Mesenteric fat pad (tissue), 1 donor: ENCODE results near the gene OR2T27. TPM values are rescaled to one million over a fixed set of nuclear protein-coding genes. Genes with fewer than 3 reads are reported as not detected.
"Not testable (repeated sequence)": the region's sequence is repeated elsewhere in the genome, so short reads cannot be mapped to it uniquely, and the experiment has no call there.

Experiments used
- DNase-seq: peaks from one replicate; pipeline ENCODE4 v3.0.0-alpha.2; 2020; ENCODE audit warnings: low spot score
- total RNA-seq: library from RNA; stranded (reverse); fragmentation: NEBNext Ultra II Directional; extraction: Animal tissue kit (Norgen Biotek cat#: 25700); gene quantifications from one replicate; pipeline ENCODE4 v1.2.1, GENCODE V29; 2021
- donor health status: DM: yes; HTN: yes; CAD: no.

OR2T27 gene
- total RNA-seq, 1 donor from 2014 or later: not detected

GRCh38 chr1:248640906-248641305 lies 14.4 kb downstream of the OR2T27 start:
- not testable (repeated sequence) for DNase-seq

GRCh38 chr1:248639652-248640051 lies 15.7 kb downstream of the OR2T27 start:
- not testable (repeated sequence) for DNase-seq

GRCh38 chr1:248636612-248637011 lies 18.7 kb downstream of the OR2T27 start:
- not testable (repeated sequence) for DNase-seq

GRCh38 chr1:248634991-248635390 lies 20.3 kb downstream of the OR2T27 start, which contains the start of gene OR2T11:
Gene OR2T11 (minus strand): TSS chr1:248635091. CDS start chr1:248627128, 7,963 bp downstream.
- DNase-seq: not testable (repeated sequence)

GRCh38 chr1:248631354-248632008 lies 23.8 kb downstream of the OR2T27 start:
- no peak for DNase-seq

- no peak for DNase-seq
These were observed 24.8 kb downstream of the OR2T27 start for GRCh38 chr1:248630551-248630950.

DNA sequence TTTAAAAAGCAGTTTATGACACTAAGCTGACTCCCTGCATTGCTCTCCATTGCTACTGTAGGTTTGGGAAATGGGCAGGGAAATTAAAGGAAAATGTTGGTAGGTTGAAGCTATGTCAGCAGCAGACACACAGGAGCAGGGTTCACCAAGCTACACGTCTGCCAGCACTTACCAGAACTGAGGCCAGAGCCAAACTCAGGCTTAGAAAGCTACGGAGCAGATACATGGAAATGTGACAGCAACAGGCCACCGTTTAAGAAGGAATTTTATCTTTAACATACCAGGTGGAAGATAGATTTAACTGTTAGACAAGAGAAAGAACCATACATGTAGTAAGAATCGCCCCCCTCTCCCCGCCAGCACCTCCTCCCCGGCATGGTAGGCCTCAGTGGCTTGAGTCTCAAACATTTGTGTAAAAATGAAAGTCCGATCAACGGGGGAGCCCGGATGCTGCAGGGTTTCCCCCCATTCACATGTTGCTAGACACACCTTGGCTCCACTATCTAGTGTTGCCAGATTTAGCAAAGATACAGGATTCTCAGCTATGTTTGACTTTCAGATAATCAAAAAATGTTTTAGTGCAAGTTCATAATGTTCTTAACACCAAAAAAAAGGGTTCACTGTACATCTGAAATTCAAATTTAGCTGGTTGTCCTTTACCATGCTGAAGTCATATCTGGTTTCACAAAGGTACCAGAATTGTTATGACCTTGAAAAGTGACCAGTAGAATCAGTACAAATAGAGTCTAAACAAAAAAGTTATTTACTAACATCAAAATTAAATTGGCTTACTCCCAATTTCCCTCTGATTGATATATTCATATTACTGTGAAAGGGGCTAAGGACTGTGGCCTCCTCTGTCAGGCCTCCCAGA lies 27.1 kb downstream of the OR2T27 start:
- DNase-seq: no peak

DNA sequence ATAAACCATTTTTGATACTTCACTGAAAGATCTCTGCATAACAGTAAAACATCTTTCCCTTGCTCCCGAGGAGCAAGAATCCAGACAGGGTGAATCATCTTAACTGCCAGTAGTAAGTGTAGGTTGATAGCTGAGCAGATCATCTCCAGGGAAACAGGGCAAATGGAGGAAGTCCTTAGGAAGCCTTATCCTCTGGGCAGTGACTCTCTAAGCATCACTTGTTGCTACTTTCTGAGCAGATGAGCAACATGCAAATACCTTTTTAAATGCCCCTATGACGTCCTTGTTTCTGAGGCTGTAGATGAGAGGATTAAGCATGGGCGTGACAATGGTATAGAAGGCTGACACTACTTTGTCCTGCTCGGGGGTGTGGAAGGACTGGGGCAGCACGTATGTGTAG lies 29.4 kb downstream of the OR2T27 start:
- DNase-seq: no peak

DNA sequence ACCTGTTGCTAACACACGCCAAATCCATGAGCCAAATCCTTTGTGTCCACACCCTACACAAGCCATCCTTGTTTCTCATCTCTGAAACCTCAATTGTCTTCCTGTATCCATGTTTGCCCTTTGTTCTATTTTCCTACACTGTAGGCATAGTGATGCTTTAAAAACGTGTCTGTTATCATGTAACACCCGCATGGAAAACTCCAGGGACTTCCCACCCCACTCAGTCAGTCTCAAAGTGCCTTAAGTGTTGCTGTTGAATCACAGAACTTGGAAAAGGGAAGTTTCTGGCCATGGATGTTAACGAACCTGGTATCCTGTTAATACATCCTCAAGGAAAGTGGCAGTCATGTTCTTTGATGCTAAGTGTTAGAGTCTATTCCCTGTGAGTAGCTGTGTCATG lies 30.2 kb downstream of the OR2T27 start:
- no peak for DNase-seq

- DNase-seq: no peak
These were observed 32.7 kb downstream of the OR2T27 start for GRCh38 chr1:248622570-248623001.

- DNase-seq: no peak
These were observed 33.6 kb downstream of the OR2T27 start for GRCh38 chr1:248621770-248622169.

DNA sequence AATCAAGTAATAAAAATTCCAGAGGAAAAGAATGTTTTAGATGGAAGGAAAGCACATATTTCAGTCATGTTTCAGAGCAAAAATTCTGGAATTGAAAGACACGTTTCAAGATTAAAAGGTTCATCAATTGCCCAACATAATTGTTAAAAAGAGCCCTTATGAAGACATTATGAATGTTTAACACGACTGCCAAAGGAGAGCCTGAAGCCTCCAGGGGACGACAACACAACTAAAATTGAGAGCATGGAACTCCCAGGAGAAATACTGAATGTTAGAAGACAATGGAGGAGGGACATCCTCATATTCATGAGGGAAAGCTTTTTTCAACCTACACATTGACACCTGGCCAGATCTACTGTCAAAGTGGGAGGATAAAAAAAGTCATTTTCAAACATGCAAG lies 36.5 kb downstream of the OR2T27 start:
- DNase-seq: no peak

GRCh38 chr1:248618119-248618518 lies 37.2 kb downstream of the OR2T27 start:
- DNase-seq: no peak

DNA sequence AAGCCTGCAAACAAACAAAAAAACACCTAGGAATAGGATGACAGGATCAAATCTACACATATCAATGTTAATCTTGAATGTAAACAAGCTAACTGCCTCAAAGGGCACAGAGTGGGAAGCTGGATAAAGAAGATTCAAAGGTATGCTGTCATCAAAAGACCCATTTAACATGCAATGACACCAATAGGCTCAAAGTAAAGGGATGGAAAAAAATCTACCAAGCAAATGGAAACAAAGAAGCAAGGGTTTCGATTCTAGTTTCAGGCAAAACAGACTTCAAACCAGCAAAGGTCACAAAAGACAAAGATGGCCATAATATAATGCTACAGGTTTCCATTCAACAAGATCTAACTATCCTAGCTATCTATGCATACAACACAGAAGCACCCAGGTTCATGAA lies 41.6 kb downstream of the OR2T27 start:
- DNase-seq: no peak

DNA sequence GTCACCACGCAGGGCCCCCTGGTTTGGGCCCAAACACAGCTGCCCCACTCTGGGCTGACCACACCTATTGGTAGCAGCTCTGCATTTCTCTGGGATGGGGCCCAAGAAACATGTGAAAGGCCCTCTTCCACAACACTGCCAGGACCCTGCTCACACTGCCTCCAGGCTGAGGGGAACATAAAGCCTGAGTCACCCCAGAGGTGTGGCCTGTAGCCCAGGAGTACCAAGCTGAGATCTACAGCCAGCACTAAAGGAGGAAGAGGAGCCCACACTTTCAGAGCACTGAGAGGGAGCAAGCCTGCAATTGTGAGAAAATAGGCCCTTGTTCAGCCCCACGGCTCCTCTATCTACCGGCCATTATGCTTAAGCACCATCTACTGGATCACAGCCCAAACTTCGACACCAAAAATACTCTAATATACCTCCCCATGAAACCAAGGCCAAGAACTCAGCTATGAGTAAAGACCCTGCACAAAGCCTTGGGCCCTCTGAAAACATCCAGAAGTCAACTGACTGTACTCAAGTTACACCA lies 43.4 kb downstream of the OR2T27 start:
- no peak for DNase-seq

GRCh38 chr1:248610301-248610700 lies 45.0 kb downstream of the OR2T27 start:
- DNase-seq: no peak

Other genes with a start within 250 kb of the OR2T27 start
- gene OR2T2, start 209.9 kb downstream of the OR2T27 start, total RNA-seq: not detected
- gene OR2T3, start 182.2 kb downstream of the OR2T27 start, total RNA-seq: not detected
- gene OR2T5, start 166.9 kb downstream of the OR2T27 start, total RNA-seq: not detected
- gene OR2G6, start 147.5 kb downstream of the OR2T27 start, total RNA-seq: not detected
- gene OR2T29, start 92.8 kb downstream of the OR2T27 start, total RNA-seq: not detected
- not detected for gene OR2T34, start 80.8 kb downstream of the OR2T27 start, total RNA-seq
- not detected for gene OR2T10, start 57.8 kb downstream of the OR2T27 start, total RNA-seq
- not detected for gene OR2T11, start 20.4 kb downstream of the OR2T27 start, total RNA-seq
- gene OR2T35, start 10.2 kb downstream of the OR2T27 start, total RNA-seq: not detected
- not detected for gene OR14I1, start 47.2 kb upstream of the OR2T27 start, total RNA-seq
- not detected for gene LYPD8, start 100.2 kb upstream of the OR2T27 start, total RNA-seq
- gene SH3BP5L, start 170.4 kb upstream of the OR2T27 start, total RNA-seq: 15.9 TPM
- 18.6 TPM for gene ZNF672, start 182.7 kb upstream of the OR2T27 start, total RNA-seq
- gene ZNF692, start 203.6 kb upstream of the OR2T27 start, total RNA-seq: 18.4 TPM